Stimulated activated CD4-positive, alpha-beta T cell treated with anti-CD3 and anti-CD28 coated beads, Interleukin-12 subunit alpha, Interleukin-12 subunit beta, amount 100 ng/mL, for 48 hours (primary cell): ENCODE data around the gene CSTPP1.

ENCODE experiments used
- DNase-seq, 3 donors: peaks; one replicate each; pipeline ENCODE4 v3.0.0-alpha.2; 2020; ENCODE audit warnings: low read depth in 2 of 3, low spot score in 1 of 3

Gene CSTPP1

GRCh38 chr11:47127213-47127612 is 190.7 kb downstream of the CSTPP1 start:
- DNase-seq = no peak

- no peak for DNase-seq
Observed at GRCh38 chr11:47130543-47130942, 194.0 kb downstream of the CSTPP1 start.

DNA sequence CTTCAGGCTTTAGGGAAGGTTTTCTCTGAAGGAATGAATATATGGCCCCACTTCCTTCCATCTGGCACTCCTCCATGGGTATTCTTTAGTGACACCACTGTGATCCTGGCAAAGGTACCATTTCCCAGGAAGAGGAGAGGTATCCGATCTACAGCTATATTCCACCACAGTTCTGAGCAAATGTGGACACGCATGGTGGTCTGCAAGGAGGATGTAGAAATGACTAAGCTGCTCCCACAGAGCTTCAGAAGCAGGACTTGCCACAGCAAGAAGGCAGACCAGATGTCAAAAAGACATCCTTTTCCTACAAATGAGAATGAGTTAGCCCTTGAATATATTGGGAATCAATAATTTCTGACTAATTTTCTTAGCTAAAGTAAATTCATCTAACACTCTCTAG is 194.6 kb downstream of the CSTPP1 start:
- no peak for DNase-seq

GRCh38 chr11:47132490-47132889 is 195.9 kb downstream of the CSTPP1 start:
- DNase-seq = no peak

DNA sequence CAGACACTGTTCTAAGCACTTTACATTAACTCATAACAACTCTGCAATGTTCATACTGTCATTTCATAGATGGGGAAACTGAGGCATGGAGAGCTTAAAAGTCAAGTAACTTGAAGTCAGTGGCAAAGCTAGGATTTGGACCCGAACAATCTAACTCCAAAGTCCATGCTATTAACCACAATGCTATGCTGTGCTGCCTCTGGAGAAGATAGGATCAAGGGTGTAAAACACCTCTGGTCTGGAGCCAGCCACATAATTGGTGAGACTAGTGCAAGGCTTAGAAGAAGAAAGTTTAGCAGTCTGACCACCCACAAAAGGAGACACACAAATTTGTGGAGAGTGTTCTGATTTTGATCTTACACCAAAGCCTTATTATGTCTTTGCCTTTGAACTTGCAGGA is 196.4 kb downstream of the CSTPP1 start:
- DNase-seq = no peak

DNA sequence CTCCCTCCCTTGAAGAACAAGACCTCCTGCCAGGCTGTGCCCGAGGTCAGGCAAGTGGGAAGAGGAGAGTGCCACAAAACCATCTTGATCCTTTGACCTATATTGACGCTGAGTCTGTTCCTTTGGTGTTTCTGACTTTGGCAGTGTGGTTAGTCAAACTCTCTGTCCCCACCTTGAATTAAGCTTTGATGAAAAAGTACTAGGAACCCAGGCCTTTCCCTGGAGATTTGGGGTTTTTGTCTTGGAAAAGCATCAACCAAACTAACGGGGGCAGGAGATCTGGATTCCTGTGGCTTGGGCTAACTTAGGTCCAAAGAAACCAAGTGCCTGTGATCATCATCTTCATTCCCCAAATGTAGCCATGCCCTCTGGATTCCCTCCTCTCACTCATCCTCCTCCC is 199.8 kb downstream of the CSTPP1 start:
- DNase-seq = no peak

- no peak for DNase-seq
Observed at GRCh38 chr11:47136921-47137320, 200.4 kb downstream of the CSTPP1 start.

DNA sequence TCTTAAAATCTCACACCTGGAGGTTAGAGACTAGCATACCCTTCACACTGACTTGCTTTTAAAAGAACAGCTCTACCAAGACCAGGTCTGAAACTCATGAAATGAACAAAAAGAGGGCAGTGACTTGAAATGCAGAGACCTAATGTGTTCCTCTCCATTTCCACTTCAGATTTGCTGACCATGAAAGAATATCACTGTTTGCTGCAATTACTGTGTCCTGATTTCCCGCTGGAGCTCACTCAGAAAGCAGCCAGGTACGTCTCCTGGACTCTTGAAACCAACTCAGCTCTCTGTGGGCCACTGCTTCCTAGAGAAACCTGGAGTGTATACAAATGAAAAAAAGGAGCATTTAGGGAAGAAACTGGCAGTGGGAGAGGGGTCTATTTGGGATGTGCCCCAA is 200.9 kb downstream of the CSTPP1 start:
- DNase-seq = no peak

DNA sequence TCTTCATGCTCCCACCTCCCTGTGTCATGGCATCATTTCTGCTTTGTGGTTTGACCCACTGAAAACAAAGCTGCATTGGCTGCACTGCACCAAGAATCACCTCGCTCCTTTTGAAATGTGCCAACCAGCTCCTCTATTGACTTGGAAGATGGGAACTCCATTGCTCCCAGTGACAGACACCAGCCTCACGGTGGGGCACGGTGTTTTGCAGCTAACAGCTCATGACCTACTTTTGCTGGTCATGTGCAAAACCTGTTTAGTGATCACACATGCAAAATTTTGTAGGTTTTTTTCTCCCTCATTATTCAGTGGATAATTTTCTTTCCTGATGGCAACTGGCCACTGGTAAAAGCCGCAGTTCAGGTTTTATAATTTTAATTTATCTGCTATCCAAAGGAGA is 203.3 kb downstream of the CSTPP1 start:
- no peak for DNase-seq

- no peak for DNase-seq
Observed at GRCh38 chr11:47143322-47143721, 206.8 kb downstream of the CSTPP1 start.

DNA sequence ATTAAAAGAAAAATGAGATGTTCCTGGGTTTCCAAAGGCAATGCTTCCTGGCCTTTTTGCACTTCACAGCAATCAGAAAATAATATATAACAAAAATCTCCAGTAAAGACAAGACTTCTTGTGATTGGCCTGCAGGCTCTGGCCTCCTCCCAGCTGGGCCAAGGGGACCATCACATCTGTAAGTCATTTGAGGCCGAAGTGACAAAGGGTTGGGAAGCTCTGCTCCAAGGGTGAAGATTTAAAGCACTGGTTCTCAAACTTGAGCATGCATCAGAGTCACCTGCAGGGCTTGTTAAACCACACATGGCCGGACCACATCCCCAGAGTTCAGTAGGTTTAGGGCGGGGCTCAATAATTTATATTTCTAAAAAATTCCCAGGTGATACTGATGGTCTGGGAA is 208.0 kb downstream of the CSTPP1 start:
- DNase-seq = no peak

- DNase-seq = no peak
Observed at GRCh38 chr11:47147250-47147649, 210.7 kb downstream of the CSTPP1 start.

GRCh38 chr11:47147681-47148080 is 211.1 kb downstream of the CSTPP1 start:
- no peak for DNase-seq

GRCh38 chr11:47148270-47148669 is 211.7 kb downstream of the CSTPP1 start:
- DNase-seq = no peak

DNA sequence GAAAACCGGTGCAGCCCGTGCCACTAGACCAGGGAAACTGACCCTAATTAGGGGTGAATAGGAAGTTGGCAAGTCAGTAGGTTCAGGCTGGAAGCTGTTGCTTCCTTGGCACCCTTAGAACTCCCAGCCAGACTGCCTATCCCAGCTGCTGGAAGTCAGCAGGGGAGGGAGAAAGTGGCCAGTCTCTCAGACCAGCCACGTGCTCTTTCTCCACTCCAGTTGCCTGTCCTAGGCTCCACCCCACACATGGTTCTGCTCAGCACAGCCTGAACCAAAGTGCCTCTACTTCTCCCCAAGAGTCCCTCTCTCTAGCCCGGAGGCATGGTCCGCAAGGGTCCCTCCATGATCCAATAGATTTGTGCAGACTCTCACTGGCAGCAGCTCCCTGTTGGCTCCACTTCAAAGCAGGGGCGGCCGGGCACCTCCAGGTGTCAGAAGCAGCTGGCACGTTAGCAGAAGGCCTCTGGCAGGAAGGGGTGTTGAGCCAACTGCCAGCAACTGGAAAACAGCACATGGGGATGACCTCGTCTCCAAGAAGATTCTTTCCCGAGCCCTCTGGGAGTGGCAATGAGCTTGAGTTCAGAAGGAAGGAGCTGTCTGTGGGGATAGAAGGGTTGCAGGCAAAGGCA is 212.5 kb downstream of the CSTPP1 start:
- no peak for DNase-seq

DNA sequence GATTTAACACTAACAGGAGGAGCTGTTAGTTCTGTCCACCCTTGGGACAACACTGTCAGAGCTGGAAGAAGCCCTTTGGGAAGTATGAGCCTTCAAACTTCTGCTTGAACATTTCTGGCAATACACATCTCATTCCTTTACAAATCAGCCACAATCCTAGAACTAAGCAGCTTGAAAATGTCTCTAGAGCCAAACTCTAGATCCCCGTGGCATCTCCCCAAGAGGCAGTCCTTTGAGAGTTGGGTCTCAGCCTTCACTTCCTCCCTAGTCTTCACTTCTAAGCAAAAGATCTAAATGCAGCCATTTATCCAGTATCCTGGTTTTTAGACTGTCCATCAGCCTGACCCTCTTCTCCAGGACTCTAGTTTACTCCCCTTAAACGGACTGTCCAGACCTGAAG is 213.2 kb downstream of the CSTPP1 start:
- DNase-seq = no peak

- DNase-seq = no peak
Observed at GRCh38 chr11:47152126-47152952, 215.8 kb downstream of the CSTPP1 start.

GRCh38 chr11:47152953-47153950 is 216.7 kb downstream of the CSTPP1 start:
- peak; percentile 35 to 58 (median 56) for DNase-seq

DNA sequence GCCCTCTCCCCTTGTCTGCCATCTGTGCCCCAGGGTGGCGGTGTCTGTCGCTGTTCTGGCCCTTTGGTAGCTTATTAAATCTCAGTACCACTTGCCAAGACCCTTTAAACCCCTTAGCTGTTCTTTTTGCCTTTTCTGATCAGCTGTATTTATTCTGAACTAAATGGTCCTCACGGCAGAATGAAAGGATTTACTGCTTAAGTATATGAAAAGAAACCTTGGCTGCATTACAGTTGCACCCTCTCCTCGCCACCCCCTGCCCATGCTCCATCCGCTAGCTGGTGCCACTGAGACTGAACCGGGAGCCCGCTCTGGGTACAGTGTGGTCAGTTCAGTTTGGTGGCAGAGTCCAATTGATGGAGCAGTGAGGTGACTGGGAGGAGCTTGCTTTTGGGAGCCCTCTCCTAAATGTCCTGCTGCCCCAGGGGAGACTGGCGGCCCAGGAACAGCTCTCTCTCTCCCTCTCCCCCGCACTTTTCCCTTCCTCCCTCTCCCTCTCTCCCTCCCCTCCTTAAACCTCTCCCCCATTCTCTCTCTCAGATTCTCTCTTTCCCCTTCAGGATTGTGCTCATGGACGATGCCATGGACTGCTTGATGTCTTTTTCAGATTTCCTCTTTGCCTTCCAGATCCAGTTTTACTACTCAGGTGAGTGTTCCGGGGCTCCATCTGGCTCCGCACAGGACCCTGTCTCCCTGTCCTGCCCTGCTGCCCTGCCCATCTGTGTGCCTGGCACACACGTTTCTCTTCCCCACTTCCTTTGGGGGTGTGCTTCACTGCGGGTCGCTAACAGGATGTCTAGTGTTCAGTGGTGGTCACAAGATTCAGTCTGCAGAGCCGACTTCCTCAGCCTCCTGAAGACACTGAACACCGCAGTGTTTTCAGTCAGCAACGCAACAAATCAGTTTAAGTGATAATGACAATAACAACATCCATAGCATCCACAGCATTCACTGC is 218.3 kb downstream of the CSTPP1 start:
- no peak for DNase-seq

- DNase-seq = no peak
Observed at GRCh38 chr11:47155879-47156278, 219.3 kb downstream of the CSTPP1 start.
